Loucy (cell line): ENCODE measurements around the gene VSIG10L2.

Experiments used
- H2AFZ ChIP-seq: fragments of 200-600 bp; sonication (generic); 2 replicates; pipeline ENCODE4 v1.6.0; 2016; ENCODE audit warnings: antibody characterized with exemption, mild to moderate bottlenecking, low read length, moderate library complexity
- H3F3A ChIP-seq: fragments of 200-600 bp; 2 replicates; pipeline ENCODE4 v1.6.0; 2016; ENCODE audit warnings: antibody characterized with exemption, low read depth, mild to moderate bottlenecking
- H3K27me3 ChIP-seq: fragments of 200-600 bp; sonication (generic); 2 replicates; pipeline ENCODE4 v1.6.1; 2014; ENCODE audit warnings: low read length, mild to moderate bottlenecking; ENCODE audit not compliant: insufficient read depth, poor library complexity, severe bottlenecking
- H3K36me3 ChIP-seq: fragments of 200-600 bp; sonication (generic); 2 replicates; pipeline ENCODE4 v1.6.1; 2016; ENCODE audit warnings: low read length; ENCODE audit not compliant: insufficient read depth
- H3K4me1 ChIP-seq: fragments of 200-600 bp; sonication (generic); 2 replicates; pipeline ENCODE4 v1.5.1; 2014; ENCODE audit warnings: low read length, mild to moderate bottlenecking; ENCODE audit not compliant: insufficient read depth, poor library complexity, severe bottlenecking
- H3K4me2 ChIP-seq: fragments of 200-600 bp; sonication (generic); 2 replicates; pipeline ENCODE4 v1.6.0; 2014; ENCODE audit warnings: antibody characterized with exemption, low read length, low read depth, mild to moderate bottlenecking; ENCODE audit not compliant: poor library complexity, severe bottlenecking
- H3K4me3 ChIP-seq: fragments of 200-600 bp; sonication (generic); 2 replicates; pipeline ENCODE4 v1.5.1; 2014; ENCODE audit warnings: low read length, mild to moderate bottlenecking, mixed read lengths; ENCODE audit not compliant: poor library complexity, severe bottlenecking
- H3K79me2 ChIP-seq: fragments of 200-600 bp; sonication (generic); 2 replicates; pipeline ENCODE4 v1.6.1; 2014; ENCODE audit warnings: low read length; ENCODE audit not compliant: insufficient read depth
- H3K9ac ChIP-seq: fragments of 200-600 bp; sonication (generic); 2 replicates; pipeline ENCODE4 v1.6.0; 2014; ENCODE audit warnings: mild to moderate bottlenecking, low read depth, low read length, moderate library complexity; ENCODE audit not compliant: poor library complexity, severe bottlenecking
- H3K9me2 ChIP-seq: fragments of 200-600 bp; sonication (generic); replicated peaks from 2 replicates; pipeline ENCODE4 v1.6.1; 2016; ENCODE audit warnings: low read depth, low read length, mixed read lengths
- H3K9me3 ChIP-seq: fragments of 200-600 bp; sonication (generic); 2 replicates; pipeline ENCODE4 v1.6.1; 2014; ENCODE audit warnings: mild to moderate bottlenecking, antibody characterized with exemption, low read length, low read depth; ENCODE audit not compliant: insufficient read depth
- H4K20me1 ChIP-seq: fragments of 200-600 bp; sonication (generic); 2 replicates; pipeline ENCODE4 v1.6.0; 2014; ENCODE audit warnings: antibody characterized with exemption, low read length, mild to moderate bottlenecking; ENCODE audit not compliant: insufficient read depth, poor library complexity, severe bottlenecking
- CTCF ChIP-seq: fragments of 200-600 bp; sonication (generic); conservative IDR thresholded peaks from 2 replicates; pipeline ENCODE4 v1.5.1; 2014; ENCODE audit warnings: mild to moderate bottlenecking, antibody characterized with exemption, low read length
- EZH2phosphoT487 ChIP-seq: fragments of 200-600 bp; IDR thresholded peaks from 2 replicates; pipeline ENCODE4 v1.6.1; 2018; ENCODE audit warnings: antibody characterized with exemption, mild to moderate bottlenecking, moderate library complexity, borderline replicate concordance

VSIG10L2 gene

GRCh38 chr11:125946712-125947418, 1.0 kb downstream of the VSIG10L2 start:
- no peaks in the 10 kb centered on the region for H3K9me3 ChIP-seq
- H2AFZ ChIP-seq, result no peak overlapping the region
- H3K79me2 ChIP-seq, result no peaks in the 10 kb centered on the region
- H3K4me1 ChIP-seq, result no peaks in the 10 kb centered on the region
- H4K20me1 ChIP-seq, result no peaks in the 10 kb centered on the region
- H3F3A ChIP-seq, result no peaks in the 10 kb centered on the region
- H3K36me3 ChIP-seq, result no peaks in the 10 kb centered on the region
- no peak overlapping the region for H3K9ac ChIP-seq
- H3K9me2 ChIP-seq, result no peaks in the 10 kb centered on the region
- no peaks in the 10 kb centered on the region for H3K27me3 ChIP-seq
- H3K4me3 ChIP-seq, result no peak overlapping the region
- no peak for TF ChIP-seq EZH2phosphoT487
- no peak for TF ChIP-seq CTCF
- no peak overlapping the region for H3K4me2 ChIP-seq

GRCh38 chr11:125947419-125948277, 1.8 kb downstream of the VSIG10L2 start:
- H3K4me2 ChIP-seq, result no peak overlapping the region
- no peak for TF ChIP-seq CTCF
- no peak for TF ChIP-seq EZH2phosphoT487
- H3F3A ChIP-seq, result no peaks in the 10 kb centered on the region
- no peaks in the 10 kb centered on the region for H3K27me3 ChIP-seq
- H3K4me3 ChIP-seq, result no peak overlapping the region
- no peaks in the 10 kb centered on the region for H3K4me1 ChIP-seq
- no peaks in the 10 kb centered on the region for H3K9me3 ChIP-seq
- H3K9me2 ChIP-seq, result no peaks in the 10 kb centered on the region
- H2AFZ ChIP-seq, result no peak overlapping the region
- no peaks in the 10 kb centered on the region for H4K20me1 ChIP-seq
- H3K36me3 ChIP-seq, result no peaks in the 10 kb centered on the region
- H3K9ac ChIP-seq, result no peak overlapping the region
- H3K79me2 ChIP-seq, result no peaks in the 10 kb centered on the region

GRCh38 chr11:125948278-125949051, 2.6 kb downstream of the VSIG10L2 start:
- Histone ChIP-seq H3K4me3 (no peak overlapping the region), H3K36me3 (no peaks in the 10 kb centered on the region), H3K9me3 (no peaks in the 10 kb centered on the region), H2AFZ (no peak overlapping the region), H3K27me3 (no peaks in the 10 kb centered on the region), H3F3A (no peaks in the 10 kb centered on the region), H3K9me2 (no peaks in the 10 kb centered on the region), H4K20me1 (no peaks in the 10 kb centered on the region), H3K4me1 (no peaks in the 10 kb centered on the region), H3K4me2 (no peak overlapping the region), H3K9ac (no peak overlapping the region), H3K79me2 (no peaks in the 10 kb centered on the region)
- TF ChIP-seq EZH2phosphoT487 (no peak), CTCF (no peak)
